Measurements from ENCODE around the gene MAP7D3. TPM values are rescaled to one million over a fixed set of nuclear protein-coding genes. Genes with fewer than 3 reads are reported as not detected.

Gene MAP7D3
- total and polyA plus RNA-seq, 2 of the 8 experiments (the other 6 are each of a cell fraction or from before 2014, with no cell fraction given), result 4.8 to 19.6 TPM

- no peak for TF ChIP-seq SAP30 (IDR thresholded peaks at IDR 0.05; ENCODE audit: insufficient read depth, insufficient replicate concordance, low read length)
- no peak for TF ChIP-seq CBX8 (IDR thresholded peaks at IDR 0.05; ENCODE audit: borderline replicate concordance, low read depth, low read length)
Measured at GRCh38 chrX:136185401-136186022, 65.7 kb downstream of the MAP7D3 start (continued).
